Astrocyte (in vitro differentiated cells and primary cell): ENCODE results near the gene PPP6R2. TPM values are rescaled to one million over a fixed set of nuclear protein-coding genes. Genes with fewer than 3 reads are reported as not detected.

Experiments used
- DNase-seq: peaks from one replicate; pipeline ENCODE4 v3.0.0-alpha.2; 2010; ENCODE audit warnings: low read depth
- FAIRE-seq: peaks from 2 replicates; lab custom pipeline; 2011; peaks lifted over from hg19 to GRCh38; lab: Jason Lieb, UNC
- H2AFZ ChIP-seq: 2 replicates; pipeline ENCODE4 v1.6.0; 2012; ENCODE audit warnings: low read depth, low read length, inconsistent platforms
- H3K27ac ChIP-seq: 2 replicates; pipeline ENCODE4 v1.5.1; 2011; ENCODE audit warnings: low read depth, low read length, inconsistent platforms
- H3K27me3 ChIP-seq: 2 replicates; pipeline ENCODE4 v1.6.0; 2011; ENCODE audit warnings: low read length, inconsistent platforms; ENCODE audit not compliant: insufficient read depth
- H3K36me3 ChIP-seq: 2 replicates; pipeline ENCODE4 v1.5.1; 2011; ENCODE audit warnings: low read length, inconsistent platforms; ENCODE audit not compliant: insufficient read depth
- H3K4me1 ChIP-seq: 2 replicates; pipeline ENCODE4 v1.5.1; 2011; ENCODE audit warnings: low read length, inconsistent platforms; ENCODE audit not compliant: insufficient read depth
- H3K4me2 ChIP-seq: 2 replicates; pipeline ENCODE4 v1.6.0; 2012; ENCODE audit warnings: low read length, inconsistent platforms
- H3K4me3 ChIP-seq: 2 replicates; pipeline ENCODE4 v1.5.1; 2011; ENCODE audit warnings: low read depth, mild to moderate bottlenecking, low read length, inconsistent platforms; ENCODE audit not compliant: insufficient read depth
- H3K79me2 ChIP-seq: 2 replicates; pipeline ENCODE4 v1.6.0; 2012; ENCODE audit warnings: mild to moderate bottlenecking, low read length, inconsistent platforms; ENCODE audit not compliant: insufficient read depth
- H3K9ac ChIP-seq: 2 replicates; pipeline ENCODE4 v1.6.0; 2012; ENCODE audit warnings: mild to moderate bottlenecking, low read length, inconsistent platforms
- H3K9me3 ChIP-seq: 2 replicates; pipeline ENCODE4 v1.5.1; 2012; ENCODE audit warnings: low read depth, mild to moderate bottlenecking, low read length, inconsistent platforms; ENCODE audit not compliant: insufficient read depth
- H4K20me1 ChIP-seq: 2 replicates; pipeline ENCODE4 v1.6.0; 2012; ENCODE audit warnings: low read length, inconsistent platforms; ENCODE audit not compliant: insufficient read depth
- H3K27ac Mint-ChIP-seq: one replicate; pipeline ENCODE4 v1.8.0; 2021; ENCODE audit warnings: mild to moderate bottlenecking, mixed read lengths; ENCODE audit not compliant: unreplicated experiment
- H3K27me3 Mint-ChIP-seq: one replicate; pipeline ENCODE4 v1.8.0; 2021; ENCODE audit warnings: low read depth, mixed read lengths; ENCODE audit not compliant: unreplicated experiment
- H3K36me3 Mint-ChIP-seq: one replicate; pipeline ENCODE4 v1.8.0; 2021; ENCODE audit warnings: low read depth, mixed read lengths; ENCODE audit not compliant: unreplicated experiment
- H3K4me1 Mint-ChIP-seq: one replicate; pipeline ENCODE4 v1.8.0; 2021; ENCODE audit warnings: low read depth, mixed read lengths; ENCODE audit not compliant: unreplicated experiment
- H3K4me3 Mint-ChIP-seq: one replicate; pipeline ENCODE4 v1.8.0; 2021; ENCODE audit warnings: mild to moderate bottlenecking, moderate library complexity, mixed read lengths; ENCODE audit not compliant: unreplicated experiment
- H3K9me3 Mint-ChIP-seq: one replicate; pipeline ENCODE4 v1.8.0; 2021; ENCODE audit warnings: mild to moderate bottlenecking, mixed read lengths; ENCODE audit not compliant: unreplicated experiment
- EZH2 ChIP-seq: IDR thresholded peaks from 2 replicates; pipeline ENCODE4 v1.6.1; 2012; ENCODE audit warnings: mild to moderate bottlenecking, low read length, inconsistent platforms; ENCODE audit not compliant: insufficient read depth
- total RNA-seq: library from RNA; stranded (reverse); gene quantifications from 2 replicates; pipeline ENCODE4 v1.2.1, GENCODE V29; 2021
- TF ChIP-seq, protein P1 (sequence below): IDR thresholded peaks from 2 replicates; pipeline ENCODE4 v1.5.1; 2011; ENCODE audit warnings: low read depth, mild to moderate bottlenecking, inconsistent platforms, low read length, moderate library complexity; ENCODE audit not compliant: insufficient read depth

Gene PPP6R2
- total RNA-seq, 1 donor from 2014 or later: 48.3 TPM

DNA sequence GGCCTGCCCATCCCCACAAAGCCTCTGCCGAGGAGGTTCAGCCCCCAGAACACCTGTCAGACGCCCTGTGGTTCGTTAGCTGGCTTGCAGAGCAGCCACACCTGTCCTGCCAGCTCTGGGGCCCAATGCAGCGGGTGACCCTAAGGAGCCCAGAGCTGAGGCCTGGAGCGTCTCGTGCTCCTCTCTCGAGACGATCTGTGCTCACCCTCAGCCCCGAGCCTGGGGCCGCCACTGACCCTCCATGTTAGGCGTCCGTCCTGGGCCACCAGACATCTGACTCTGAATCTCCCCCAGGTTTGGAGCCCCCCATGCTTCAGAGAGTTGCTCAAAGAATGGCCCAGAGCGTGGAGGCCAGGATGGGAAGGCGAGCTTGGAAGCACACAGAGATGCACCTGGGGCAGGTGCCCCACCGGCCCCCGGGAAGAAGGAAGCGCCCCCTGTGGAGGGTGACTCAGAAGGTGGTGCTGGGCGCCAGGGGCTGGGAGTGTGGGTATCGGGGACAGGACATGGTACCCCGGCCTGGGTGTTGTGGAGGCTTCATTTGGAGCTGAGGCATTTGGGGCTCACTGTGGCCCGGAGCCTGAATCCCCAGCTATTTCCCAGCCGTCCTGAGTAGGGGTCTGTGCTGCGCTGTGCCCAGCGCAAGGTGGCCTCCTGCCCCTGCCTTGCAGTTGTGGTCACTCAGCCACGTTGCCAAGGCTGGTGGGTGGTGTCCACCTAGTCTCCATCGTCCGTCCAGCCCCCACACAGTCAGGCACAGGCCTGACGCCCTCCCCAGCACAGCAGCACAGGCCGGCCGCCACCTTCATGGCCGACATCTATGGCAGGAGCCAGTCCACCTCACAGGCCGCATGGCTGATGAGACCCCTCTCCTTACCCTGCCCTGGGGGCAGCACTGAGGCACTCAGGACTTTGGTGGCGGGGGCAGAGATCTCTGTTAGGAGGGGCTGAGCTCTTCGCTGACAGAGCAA, 95.5 kb downstream of the PPP6R2 start:
- Mint-ChIP-seq H3K9me3 (no peaks in the 10 kb centered on the region), H3K27ac (no peak overlapping the region), H3K4me1 (peaks cover 3% of the 10 kb centered on the region), H3K27me3 (no peaks in the 10 kb centered on the region), H3K36me3 (peaks cover 2% of the 10 kb centered on the region), H3K4me3 (no peak overlapping the region)
- peaks cover 3% of the 10 kb centered on the region for H3K36me3 ChIP-seq
- no peaks in the 10 kb centered on the region for H3K79me2 ChIP-seq
- no peak overlapping the region for H2AFZ ChIP-seq
- H3K4me2 ChIP-seq: no peak overlapping the region
- peaks cover 12% of the 10 kb centered on the region for H4K20me1 ChIP-seq
- no peaks in the 10 kb centered on the region for H3K27me3 ChIP-seq
- no peak overlapping the region for H3K4me3 ChIP-seq
- FAIRE-seq: no peak
- H3K9me3 ChIP-seq: no peaks in the 10 kb centered on the region
- no peaks in the 10 kb centered on the region for H3K4me1 ChIP-seq
- no peak overlapping the region for H3K9ac ChIP-seq
- no peak for DNase-seq
- no peak overlapping the region for H3K27ac ChIP-seq
- TF ChIP-seq, protein P1, sequence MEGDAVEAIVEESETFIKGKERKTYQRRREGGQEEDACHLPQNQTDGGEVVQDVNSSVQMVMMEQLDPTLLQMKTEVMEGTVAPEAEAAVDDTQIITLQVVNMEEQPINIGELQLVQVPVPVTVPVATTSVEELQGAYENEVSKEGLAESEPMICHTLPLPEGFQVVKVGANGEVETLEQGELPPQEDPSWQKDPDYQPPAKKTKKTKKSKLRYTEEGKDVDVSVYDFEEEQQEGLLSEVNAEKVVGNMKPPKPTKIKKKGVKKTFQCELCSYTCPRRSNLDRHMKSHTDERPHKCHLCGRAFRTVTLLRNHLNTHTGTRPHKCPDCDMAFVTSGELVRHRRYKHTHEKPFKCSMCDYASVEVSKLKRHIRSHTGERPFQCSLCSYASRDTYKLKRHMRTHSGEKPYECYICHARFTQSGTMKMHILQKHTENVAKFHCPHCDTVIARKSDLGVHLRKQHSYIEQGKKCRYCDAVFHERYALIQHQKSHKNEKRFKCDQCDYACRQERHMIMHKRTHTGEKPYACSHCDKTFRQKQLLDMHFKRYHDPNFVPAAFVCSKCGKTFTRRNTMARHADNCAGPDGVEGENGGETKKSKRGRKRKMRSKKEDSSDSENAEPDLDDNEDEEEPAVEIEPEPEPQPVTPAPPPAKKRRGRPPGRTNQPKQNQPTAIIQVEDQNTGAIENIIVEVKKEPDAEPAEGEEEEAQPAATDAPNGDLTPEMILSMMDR: no peak
- no peak for TF ChIP-seq EZH2

- no peak overlapping the region for H3K9ac ChIP-seq
- H3K4me2 ChIP-seq: no peak overlapping the region
- no peak for FAIRE-seq
- no peak overlapping the region for H3K4me3 ChIP-seq
- no peak overlapping the region for H3K4me3 Mint-ChIP-seq
- H3K9me3 ChIP-seq: no peaks in the 10 kb centered on the region
- H3K27me3 ChIP-seq: no peaks in the 10 kb centered on the region
- peaks cover 2% of the 10 kb centered on the region for H3K36me3 Mint-ChIP-seq
- no peaks in the 10 kb centered on the region for H3K27me3 Mint-ChIP-seq
- H3K36me3 ChIP-seq: peaks cover 3% of the 10 kb centered on the region
- no peaks in the 10 kb centered on the region for H3K9me3 Mint-ChIP-seq
- H3K79me2 ChIP-seq: no peaks in the 10 kb centered on the region
- H3K27ac Mint-ChIP-seq: no peak overlapping the region
- TF ChIP-seq, protein P1: no peak
- no peak for TF ChIP-seq EZH2
- H2AFZ ChIP-seq: no peak overlapping the region
- peaks cover 17% of the 10 kb centered on the region for H4K20me1 ChIP-seq
- no peaks in the 10 kb centered on the region for H3K4me1 ChIP-seq
- DNase-seq: no peak
- no peak overlapping the region for H3K27ac ChIP-seq
- H3K4me1 Mint-ChIP-seq: peaks cover 3% of the 10 kb centered on the region
These were observed 96.3 kb downstream of the PPP6R2 start for GRCh38 chr22:50439314-50439870.
